GM18502 (cell line): ENCODE measurements around the gene PRELID1.

Experiments
- ATAC-seq: cut with Tn5 transposase; IDR thresholded peaks from one replicate; pipeline ENCODE4 v1.9.1; 2021; ENCODE audit warnings: mild to moderate bottlenecking; ENCODE audit not compliant: unreplicated experiment, poor library complexity

Gene PRELID1

GRCh38 chr5:177311723-177312648 lies 8.4 kb downstream of the PRELID1 start, which contains the start of gene MXD3:
TSS of gene MXD3 (minus strand) at chr5:177311898. CDS start at chr5:177311830, 68 bp downstream.
- peak; percentile 79 for ATAC-seq

GRCh38 chr5:177312649-177313181 lies 9.1 kb downstream of the PRELID1 start:
- peak; percentile 28 for ATAC-seq

DNA sequence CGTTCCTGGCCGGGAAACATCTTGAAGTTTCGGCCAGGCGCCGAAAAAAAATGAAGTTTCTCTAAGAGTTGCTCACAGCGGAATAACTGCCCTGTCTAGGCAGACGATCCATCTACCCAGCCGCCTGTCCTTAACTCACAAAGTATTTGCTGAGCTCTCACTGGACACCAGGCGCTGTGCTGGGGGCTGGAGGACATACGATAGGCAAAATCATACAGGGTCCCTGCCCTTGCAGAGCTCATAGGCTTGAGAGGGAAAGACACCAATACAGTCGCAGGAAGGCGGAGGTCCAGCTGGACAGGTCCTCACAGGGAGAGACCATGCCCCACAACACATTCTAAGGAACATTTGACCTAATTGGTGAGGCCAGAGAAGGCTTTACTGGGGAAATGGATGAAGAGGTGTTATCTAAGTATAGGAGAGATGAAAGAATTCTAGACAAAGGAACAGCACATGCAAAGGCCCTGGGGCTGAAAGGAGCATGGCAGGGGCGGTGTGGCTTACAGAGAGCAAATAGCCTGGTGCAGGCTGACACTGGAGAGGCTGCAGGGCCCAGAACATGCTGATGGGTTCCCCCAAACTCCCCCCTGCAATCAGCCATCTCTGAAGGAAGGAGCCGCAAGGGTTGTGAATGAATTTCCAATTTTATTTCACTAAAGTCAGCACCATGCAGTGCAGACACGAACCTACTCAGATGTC lies 10.1 kb downstream of the PRELID1 start:
- no peak for ATAC-seq

GRCh38 chr5:177314376-177315342 lies 11.1 kb downstream of the PRELID1 start:
- no peak for ATAC-seq

DNA sequence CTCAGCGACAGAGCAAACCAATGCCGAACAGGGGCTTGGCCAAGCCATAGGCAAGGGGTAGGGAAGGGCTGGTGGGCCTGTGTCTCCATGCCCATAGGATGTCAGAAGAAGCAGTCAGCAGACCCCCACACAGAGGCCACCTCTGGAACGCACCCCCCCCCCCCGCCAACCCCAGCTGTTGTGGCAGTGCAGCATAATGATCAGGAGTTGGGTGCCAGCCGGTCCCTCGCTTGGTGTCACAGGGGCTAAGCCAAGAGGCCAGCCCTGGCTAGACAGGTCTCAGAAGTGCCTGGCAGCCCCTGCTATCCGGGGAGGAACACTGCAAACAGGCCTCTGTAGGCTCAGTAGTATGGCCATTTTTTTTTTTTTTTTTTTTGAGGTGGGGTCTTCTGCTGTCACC lies 11.8 kb downstream of the PRELID1 start:
- no peak for ATAC-seq

GRCh38 chr5:177316005-177316404 lies 12.4 kb downstream of the PRELID1 start:
- ATAC-seq = no peak

- ATAC-seq = no peak
Observed at GRCh38 chr5:177317959-177318377, 14.4 kb downstream of the PRELID1 start.

DNA sequence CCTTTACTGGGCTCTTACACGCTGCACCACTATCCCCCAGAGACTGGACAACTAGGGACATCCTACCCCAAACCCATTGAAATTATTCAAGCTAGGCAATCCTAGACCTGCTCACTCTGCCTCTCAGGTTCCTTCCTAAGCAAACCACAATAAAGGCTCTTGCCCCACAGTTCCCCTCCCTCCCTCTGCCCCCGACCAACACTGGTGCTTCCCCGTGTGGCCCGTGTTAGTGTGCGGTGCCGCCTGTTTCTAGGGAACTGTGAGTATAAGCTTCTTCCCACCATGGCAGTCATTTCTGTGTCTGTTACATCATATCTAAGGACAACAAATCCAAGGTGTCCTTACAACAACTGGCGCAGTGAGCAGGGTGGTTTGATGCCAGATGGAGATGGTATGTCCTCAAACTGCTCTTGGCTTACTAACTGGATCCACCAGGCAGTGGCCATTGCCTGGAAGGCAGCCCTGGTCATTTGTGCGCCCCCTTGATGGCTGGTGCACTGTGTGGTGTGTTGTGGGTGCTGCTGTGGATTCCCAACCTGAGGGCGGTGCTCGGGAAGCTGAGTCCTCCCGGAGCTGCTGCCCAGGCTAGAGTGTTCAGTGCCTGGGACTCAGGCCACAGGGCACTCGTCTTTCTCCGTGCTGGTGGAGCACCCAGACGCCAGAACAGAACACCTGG lies 16.5 kb downstream of the PRELID1 start:
- ATAC-seq = no peak

GRCh38 chr5:177320879-177321278 lies 17.3 kb downstream of the PRELID1 start:
- no peak for ATAC-seq

DNA sequence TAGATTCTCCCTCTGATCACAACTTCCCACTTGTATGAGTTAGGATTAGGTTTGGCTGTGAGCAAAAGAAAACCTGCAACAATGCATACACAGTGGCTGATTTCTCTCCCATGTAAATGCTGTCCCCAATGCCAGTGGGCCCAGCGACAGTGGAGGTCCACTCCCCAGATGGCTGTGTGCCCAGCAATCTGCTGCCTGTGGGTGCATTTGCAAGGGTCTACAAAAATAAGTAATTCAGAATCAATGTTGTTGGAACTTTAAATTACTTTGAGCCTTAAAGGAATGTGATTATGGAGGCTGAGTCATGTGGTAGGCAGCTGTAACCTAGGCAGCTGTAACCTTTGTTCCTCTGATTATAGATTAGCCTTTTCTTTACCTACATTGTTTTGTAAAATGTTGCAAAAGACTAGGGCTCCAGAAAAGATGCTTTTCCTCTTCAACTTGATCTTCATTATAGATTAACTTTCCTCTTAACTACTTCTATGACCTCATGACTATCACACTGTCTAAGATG lies 22.3 kb downstream of the PRELID1 start:
- ATAC-seq = no peak

GRCh38 chr5:177327539-177328522 lies 24.2 kb downstream of the PRELID1 start:
- no peak for ATAC-seq

GRCh38 chr5:177328545-177329231 lies 25.1 kb downstream of the PRELID1 start:
- no peak for ATAC-seq

GRCh38 chr5:177329883-177330282 lies 26.3 kb downstream of the PRELID1 start:
- no peak for ATAC-seq

DNA sequence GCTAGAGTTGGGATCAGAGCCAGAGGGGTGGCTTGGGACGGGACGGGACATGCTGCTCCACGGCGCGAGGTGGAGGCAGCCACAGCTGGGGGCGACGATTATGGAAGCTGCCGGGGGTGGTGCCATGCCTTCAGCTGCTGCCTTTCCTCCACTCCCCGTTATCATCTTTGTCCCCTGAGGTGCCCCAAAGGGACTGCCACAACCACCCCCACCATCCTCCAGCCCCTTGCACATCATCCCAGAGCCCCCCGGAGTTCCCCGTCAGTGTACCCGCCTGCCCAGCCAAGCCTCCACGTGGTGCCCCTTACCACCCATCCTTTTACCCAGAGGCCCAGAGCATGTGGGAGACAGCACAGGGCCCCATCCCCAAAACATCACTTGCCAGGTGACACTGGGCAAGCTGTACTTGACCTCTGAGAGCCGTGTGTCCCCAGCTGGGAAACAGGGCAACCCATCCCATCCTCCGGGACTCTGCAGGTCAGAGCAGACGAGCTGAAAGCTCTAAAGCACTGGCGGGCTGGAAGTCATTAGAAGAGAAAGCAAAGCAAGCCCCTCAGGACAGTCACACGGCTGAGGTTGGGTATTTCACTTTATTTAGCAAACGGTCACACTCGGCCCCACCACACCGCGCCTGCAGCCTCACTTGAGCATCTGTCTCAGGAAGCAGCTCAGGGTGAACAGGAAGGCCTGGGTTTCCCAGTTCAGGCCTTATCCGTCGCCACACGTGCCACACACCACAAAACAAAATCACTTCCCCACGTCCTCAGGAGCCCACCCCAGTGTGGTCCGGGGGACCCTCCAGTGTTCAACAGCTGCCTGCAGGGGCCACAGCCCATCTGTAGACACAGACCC lies 27.6 kb downstream of the PRELID1 start:
- ATAC-seq = no peak

GRCh38 chr5:177332031-177332895 lies 28.7 kb downstream of the PRELID1 start:
- no peak for ATAC-seq

- ATAC-seq = no peak
Observed at GRCh38 chr5:177332896-177333260, 29.3 kb downstream of the PRELID1 start.
